Measurements from ENCODE around the gene POLDIP3. TPM values are rescaled to one million over a fixed set of nuclear protein-coding genes. Genes with fewer than 3 reads are reported as not detected.

The POLDIP3 gene
- total RNA-seq, 2 donors from 2014 or later, result 84.0 to 108 TPM

DNA sequence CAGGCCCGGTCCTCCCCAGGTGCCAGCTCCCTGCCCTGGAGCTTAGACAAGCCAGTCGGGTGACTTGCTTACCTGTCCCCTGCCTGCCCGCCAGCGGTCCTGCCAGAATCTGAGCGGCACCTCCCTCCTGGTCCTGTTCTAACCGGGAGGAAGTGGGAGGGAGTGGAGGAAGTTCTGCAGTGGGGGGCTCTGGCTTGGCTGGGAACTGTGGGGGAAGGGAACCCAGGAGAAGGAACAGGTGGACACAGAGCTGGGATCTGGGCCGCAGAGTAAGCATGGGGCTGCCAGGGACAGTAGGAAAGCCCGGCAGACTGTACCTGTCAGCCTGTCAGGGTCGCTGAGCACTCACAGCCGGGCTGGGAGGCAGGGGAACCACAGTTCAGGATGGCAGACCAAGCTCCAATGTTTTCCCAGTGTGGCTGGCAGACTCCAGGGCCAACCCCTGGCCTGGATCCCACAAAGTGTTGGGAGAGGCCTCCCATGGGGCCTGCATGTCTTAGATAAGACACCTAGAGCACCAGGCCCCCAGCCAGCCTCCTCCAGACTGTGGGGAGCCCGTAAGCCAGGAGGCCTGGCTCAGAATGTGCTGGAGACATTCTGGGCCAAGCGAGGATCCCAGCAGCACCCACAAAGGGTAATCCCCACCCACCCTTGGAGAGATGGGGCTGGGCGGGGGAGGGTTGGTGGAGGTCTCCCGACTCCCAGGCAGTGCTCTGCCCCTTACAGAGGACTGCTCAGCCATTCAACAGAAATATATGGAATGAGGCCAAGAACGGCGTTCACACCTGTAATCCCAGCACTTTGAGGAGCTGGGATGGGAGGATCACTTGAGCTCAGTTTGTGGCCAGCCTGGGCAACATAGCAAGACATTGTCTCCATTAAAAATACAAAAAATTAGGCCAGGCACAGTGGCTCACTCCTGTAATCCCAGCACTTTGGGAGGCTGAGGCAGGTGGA lies 32.2 kb upstream of the POLDIP3 start:
- Mint-ChIP-seq H3K4me3 (peak overlapping the region; percentile 85 to 96), H3K4me1 (ENCODE audit: low read depth) (peaks cover 25% of the 10 kb centered on the region), H3K9me3 (no peaks in the 10 kb centered on the region), H3K27ac (no peak overlapping the region), H3K36me3 (ENCODE audit: insufficient read depth in 2 of 2) (peaks cover 1 to 2% of the 10 kb centered on the region in 2 donors), H3K27me3 (ENCODE audit: low read depth) (no peaks in the 10 kb centered on the region)
- ATAC-seq (replicated peaks in 1 of 2) (no peak), DNase-seq (no peak)

DNA sequence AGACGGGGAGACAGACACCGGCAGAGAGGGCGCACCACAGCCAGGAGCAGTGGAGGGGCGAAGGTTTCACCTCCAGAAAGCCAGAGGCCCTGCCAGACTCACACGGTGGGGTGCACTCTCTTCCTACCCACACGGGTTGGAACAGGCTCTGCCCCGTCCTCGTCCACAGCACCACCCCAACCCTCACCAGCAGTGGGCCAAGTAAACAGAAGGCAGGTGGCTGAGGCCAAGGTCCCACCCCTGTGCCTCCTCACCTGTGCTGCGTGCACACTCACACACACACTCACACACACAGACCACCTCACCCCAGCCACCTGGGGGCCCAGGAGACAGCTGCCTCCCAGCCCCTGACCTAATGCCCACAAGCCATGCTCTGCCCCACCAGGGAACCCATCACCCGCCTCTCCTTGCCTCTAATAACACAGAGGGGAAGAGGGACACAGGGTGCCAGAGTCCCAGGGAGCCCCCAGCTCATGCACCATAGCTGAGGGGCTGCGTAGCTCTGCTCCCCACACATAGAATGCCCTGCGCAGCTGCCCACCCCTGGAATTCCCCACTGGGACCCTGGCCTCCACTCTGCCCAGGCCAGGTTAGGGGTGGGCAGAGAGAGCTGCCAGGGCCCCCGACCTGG lies 31.4 kb upstream of the POLDIP3 start:
- no peaks in the 10 kb centered on the region for H3K27me3 Mint-ChIP-seq (ENCODE audit: low read depth)
- peaks cover 1 to 2% of the 10 kb centered on the region in 2 donors for H3K36me3 Mint-ChIP-seq (ENCODE audit: insufficient read depth in 2 of 2)
- no peak overlapping the region for H3K27ac Mint-ChIP-seq
- peaks cover 25% of the 10 kb centered on the region for H3K4me1 Mint-ChIP-seq (ENCODE audit: low read depth)
- no peak for DNase-seq
- no peaks in the 10 kb centered on the region for H3K9me3 Mint-ChIP-seq
- H3K4me3 Mint-ChIP-seq, result peak overlapping the region in 1 of 2 donors; percentile 8
- ATAC-seq (replicated peaks in 1 of 2), result no peak

DNA sequence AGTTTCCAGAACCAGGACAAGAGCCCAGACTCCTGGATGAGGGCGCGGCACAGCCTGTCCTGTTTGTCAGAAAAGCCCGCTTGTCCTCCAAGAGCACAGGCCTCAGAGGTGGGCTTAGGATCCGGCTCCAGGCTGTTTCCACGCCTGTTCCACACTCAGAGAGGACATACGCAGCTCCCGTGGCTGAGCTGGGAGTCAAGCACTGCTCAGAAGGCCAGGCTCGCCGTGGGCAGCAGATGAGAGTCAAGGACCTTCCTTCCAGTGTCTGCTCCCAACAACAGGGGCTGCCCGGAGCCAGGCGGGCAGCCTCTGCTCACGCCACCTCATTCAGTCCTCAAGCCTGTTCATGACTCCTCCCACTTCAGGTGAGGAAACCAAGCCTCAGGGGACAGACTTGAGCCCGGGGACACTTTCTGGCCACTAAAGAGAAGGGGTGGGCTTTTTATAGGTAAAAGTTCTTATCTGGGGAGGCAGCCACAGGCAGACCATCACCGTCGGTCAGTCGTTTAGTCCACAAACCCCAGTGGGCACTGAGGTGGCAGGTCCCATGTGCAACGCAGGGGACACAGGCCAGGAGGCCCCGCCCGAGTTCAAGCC lies 30.8 kb upstream of the POLDIP3 start:
- DNase-seq, result no peak
- Mint-ChIP-seq H3K4me1 (ENCODE audit: low read depth) (peaks cover 25% of the 10 kb centered on the region), H3K27me3 (ENCODE audit: low read depth) (no peaks in the 10 kb centered on the region), H3K9me3 (no peaks in the 10 kb centered on the region), H3K4me3 (peak overlapping the region in 1 of 2 donors; percentile 27), H3K36me3 (ENCODE audit: insufficient read depth in 2 of 2) (peaks cover 1 to 2% of the 10 kb centered on the region in 2 donors), H3K27ac (no peak overlapping the region)
- ATAC-seq (replicated peaks in 1 of 2), result no peak

DNA sequence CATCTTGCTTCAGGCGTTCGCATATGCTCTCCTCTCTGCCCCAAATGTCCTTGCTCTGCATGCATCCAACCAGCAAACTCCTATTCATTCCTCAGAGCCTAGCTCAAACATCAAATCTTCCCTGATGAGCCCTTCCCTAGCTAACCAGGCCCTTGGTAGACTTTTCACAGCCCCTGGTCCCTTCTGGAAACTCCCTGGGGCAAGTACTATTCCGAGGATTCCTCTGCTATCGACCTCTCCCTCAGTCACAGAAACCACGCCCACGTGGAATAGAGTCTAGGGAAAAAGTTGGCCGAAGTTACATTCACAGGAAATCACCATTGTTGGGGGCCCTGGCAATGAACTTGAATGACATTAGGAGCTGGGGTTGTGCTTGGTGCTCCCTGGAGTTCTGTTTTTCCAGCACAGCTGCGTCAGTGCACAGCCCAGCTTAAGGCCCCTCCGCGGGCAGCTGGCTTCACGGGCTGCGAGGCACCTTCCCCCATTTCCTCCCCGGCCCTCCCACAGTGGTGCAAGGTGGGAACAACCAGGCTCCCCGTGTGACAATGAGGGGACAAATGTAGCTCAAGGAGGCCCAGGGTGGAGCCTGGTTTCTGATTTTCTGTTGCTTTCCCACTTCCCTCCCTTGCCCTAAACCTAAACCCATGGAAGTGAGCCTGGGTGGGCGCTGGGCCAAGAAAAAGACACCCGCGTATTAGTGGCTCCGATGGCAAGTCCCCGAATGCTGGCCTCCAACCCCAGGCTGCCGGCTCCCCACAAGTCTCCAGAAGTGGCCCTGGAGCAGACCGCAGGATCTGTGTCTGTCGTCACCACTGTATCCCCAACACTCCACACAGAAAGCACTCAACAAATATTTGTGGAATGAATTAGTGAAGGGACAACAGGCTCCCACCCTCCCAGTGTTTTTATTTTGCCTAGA lies 30.0 kb upstream of the POLDIP3 start:
- DNase-seq, result no peak
- Mint-ChIP-seq H3K36me3 (ENCODE audit: insufficient read depth in 2 of 2) (peaks cover 1 to 2% of the 10 kb centered on the region in 2 donors), H3K4me3 (peak overlapping the region in 1 of 2 donors; percentile 27), H3K27me3 (ENCODE audit: low read depth) (no peaks in the 10 kb centered on the region), H3K4me1 (ENCODE audit: low read depth) (peaks cover 25% of the 10 kb centered on the region), H3K9me3 (no peaks in the 10 kb centered on the region), H3K27ac (peak overlapping the region; percentile 77)
- no peak for ATAC-seq (replicated peaks in 1 of 2)

- Mint-ChIP-seq H3K4me3 (no peak overlapping the region), H3K9me3 (no peaks in the 10 kb centered on the region), H3K4me1 (ENCODE audit: low read depth) (peaks cover 25% of the 10 kb centered on the region), H3K27me3 (ENCODE audit: low read depth) (no peaks in the 10 kb centered on the region), H3K27ac (no peak overlapping the region), H3K36me3 (ENCODE audit: insufficient read depth in 2 of 2) (peaks cover 1 to 2% of the 10 kb centered on the region in 2 donors)
- ATAC-seq (replicated peaks in 1 of 2), result no peak
- DNase-seq, result no peak
Measured at GRCh38 chr22:42643634-42644421, 29.1 kb upstream of the POLDIP3 start.

DNA sequence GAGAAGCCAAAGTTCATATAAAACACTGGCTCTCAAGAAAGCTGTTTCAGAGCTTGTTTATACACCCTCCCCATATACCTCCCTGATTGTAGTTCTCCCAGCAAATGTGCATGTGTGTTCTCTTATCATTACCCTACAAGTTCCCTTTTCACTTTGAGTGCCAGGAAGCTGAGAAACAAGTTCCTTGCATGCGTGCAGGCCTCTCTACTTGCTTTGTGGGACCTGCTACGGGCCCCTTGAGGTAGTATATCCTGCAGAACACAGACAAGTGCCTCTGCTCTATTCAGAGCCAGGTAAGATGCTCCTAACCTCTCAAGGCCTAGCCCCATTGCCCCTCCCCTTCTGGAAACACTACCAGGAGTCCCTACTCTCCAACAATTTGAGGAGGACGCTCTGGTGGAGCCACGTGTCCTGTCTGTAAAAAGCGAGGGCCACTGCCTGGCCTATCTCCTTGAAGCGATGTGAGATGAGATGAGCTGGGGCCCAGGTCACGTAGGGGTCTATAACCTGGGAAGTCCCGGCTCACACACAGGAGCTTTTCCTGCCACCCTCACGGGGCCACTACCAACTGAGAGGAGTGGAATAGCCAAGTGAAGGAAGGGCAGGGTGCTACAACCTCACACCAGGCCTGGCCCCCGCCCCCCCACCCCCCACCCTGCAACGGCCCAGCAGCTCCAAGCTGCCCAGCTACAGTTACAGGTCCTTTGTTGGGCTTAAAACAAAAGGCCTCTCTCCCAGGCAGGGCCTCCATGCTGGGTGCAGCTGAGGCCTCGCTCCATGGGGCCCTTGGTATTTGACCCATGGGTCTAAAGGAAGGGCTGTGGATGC lies 28.3 kb upstream of the POLDIP3 start:
- no peak for DNase-seq
- peaks cover 22% of the 10 kb centered on the region for H3K4me1 Mint-ChIP-seq (ENCODE audit: low read depth)
- H3K27me3 Mint-ChIP-seq (ENCODE audit: low read depth), result no peaks in the 10 kb centered on the region
- H3K4me3 Mint-ChIP-seq, result no peak overlapping the region
- no peak overlapping the region for H3K27ac Mint-ChIP-seq
- no peaks in the 10 kb centered on the region for H3K36me3 Mint-ChIP-seq (ENCODE audit: insufficient read depth in 2 of 2)
- H3K9me3 Mint-ChIP-seq, result no peaks in the 10 kb centered on the region
- ATAC-seq (replicated peaks in 1 of 2), result no peak

DNA sequence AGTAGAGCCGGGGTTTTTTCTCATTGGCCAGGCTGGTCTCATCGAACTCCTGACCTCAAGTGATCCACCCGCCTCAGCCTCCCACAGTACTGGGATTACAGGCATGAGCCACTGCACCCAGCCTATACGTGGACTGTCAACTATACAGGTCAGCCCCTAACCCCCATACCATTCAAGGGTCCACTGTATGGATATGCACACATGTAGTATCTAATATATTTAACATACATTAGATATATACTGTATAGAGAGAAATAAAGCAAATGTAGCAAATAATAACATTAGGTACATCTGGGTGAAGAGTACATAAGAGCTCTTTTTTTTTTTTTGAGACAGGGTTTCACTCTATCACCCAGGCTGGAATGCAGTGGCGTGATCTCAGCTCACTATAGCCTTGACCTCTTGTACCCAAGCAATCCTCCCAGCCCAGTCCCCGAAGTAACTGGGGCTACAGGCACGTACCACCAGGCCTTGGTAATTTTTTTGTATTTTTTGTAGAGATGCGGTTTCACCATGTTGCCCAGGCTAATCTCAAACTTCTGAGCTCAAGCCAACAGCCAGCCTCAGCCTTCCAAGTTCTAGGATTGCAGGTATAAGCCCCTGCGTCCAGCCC lies 27.2 kb upstream of the POLDIP3 start:
- ATAC-seq (replicated peaks in 1 of 2) (no peak), DNase-seq (no peak)
- Mint-ChIP-seq H3K27ac (no peak overlapping the region), H3K27me3 (ENCODE audit: low read depth) (no peaks in the 10 kb centered on the region), H3K4me1 (ENCODE audit: low read depth) (peaks cover 10% of the 10 kb centered on the region), H3K36me3 (ENCODE audit: insufficient read depth in 2 of 2) (no peaks in the 10 kb centered on the region), H3K9me3 (no peaks in the 10 kb centered on the region), H3K4me3 (no peak overlapping the region)

- ATAC-seq (replicated peaks in 1 of 2) (no peak), DNase-seq (no peak)
- no peaks in the 10 kb centered on the region for H3K9me3 Mint-ChIP-seq
- H3K27ac Mint-ChIP-seq, result no peak overlapping the region
- no peak overlapping the region for H3K4me3 Mint-ChIP-seq
- peaks cover 0 to 3% of the 10 kb centered on the region in 2 donors for H3K36me3 Mint-ChIP-seq (ENCODE audit: insufficient read depth in 2 of 2)
- no peaks in the 10 kb centered on the region for H3K27me3 Mint-ChIP-seq (ENCODE audit: low read depth)
- peaks cover 7% of the 10 kb centered on the region for H3K4me1 Mint-ChIP-seq (ENCODE audit: low read depth)
Measured at GRCh38 chr22:42639541-42640241, 25.0 kb upstream of the POLDIP3 start.

- no peak overlapping the region for H3K27ac Mint-ChIP-seq
- H3K4me3 Mint-ChIP-seq, result no peak overlapping the region
- no peaks in the 10 kb centered on the region for H3K27me3 Mint-ChIP-seq (ENCODE audit: low read depth)
- ATAC-seq (replicated peaks in 1 of 2) (no peak), DNase-seq (no peak)
- peaks cover 7% of the 10 kb centered on the region for H3K4me1 Mint-ChIP-seq (ENCODE audit: low read depth)
- H3K36me3 Mint-ChIP-seq (ENCODE audit: insufficient read depth in 2 of 2), result peaks cover 1 to 3% of the 10 kb centered on the region in 2 donors
- H3K9me3 Mint-ChIP-seq, result no peaks in the 10 kb centered on the region
Measured at GRCh38 chr22:42637555-42637954, 22.9 kb upstream of the POLDIP3 start.

DNA sequence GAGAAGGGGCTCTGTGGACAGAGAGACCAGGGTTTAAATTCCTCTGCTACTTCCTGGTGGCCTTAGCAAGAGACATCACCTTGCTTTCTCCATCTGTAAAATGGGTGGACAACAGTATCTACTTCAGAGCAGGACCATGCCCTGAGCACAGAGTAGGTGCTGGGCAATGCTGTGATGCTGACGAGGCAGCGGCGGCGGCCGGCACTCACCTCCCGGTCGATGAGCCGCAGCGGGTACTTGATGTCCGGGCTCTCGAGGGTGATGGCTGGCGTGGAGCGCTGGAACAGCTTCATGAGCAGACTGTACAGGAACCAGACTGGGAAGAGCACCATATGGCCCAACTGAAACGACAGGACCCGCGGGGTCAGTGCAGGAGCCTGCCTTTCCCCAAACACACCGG lies 21.8 kb upstream of the POLDIP3 start:
- Mint-ChIP-seq H3K4me1 (ENCODE audit: low read depth) (peaks cover 7% of the 10 kb centered on the region), H3K4me3 (no peak overlapping the region), H3K27me3 (ENCODE audit: low read depth) (no peaks in the 10 kb centered on the region), H3K27ac (no peak overlapping the region), H3K9me3 (no peaks in the 10 kb centered on the region), H3K36me3 (ENCODE audit: insufficient read depth in 2 of 2) (peaks cover 1 to 7% of the 10 kb centered on the region in 2 donors)
- no peak for ATAC-seq (replicated peaks in 1 of 2)
- no peak for DNase-seq

- no peak overlapping the region for H3K4me3 Mint-ChIP-seq
- no peaks in the 10 kb centered on the region for H3K27me3 Mint-ChIP-seq (ENCODE audit: low read depth)
- peaks cover 7% of the 10 kb centered on the region for H3K4me1 Mint-ChIP-seq (ENCODE audit: low read depth)
- ATAC-seq (replicated peaks in 1 of 2) (no peak), DNase-seq (no peak)
- H3K36me3 Mint-ChIP-seq (ENCODE audit: insufficient read depth in 2 of 2), result peaks cover 1 to 7% of the 10 kb centered on the region in 2 donors
- no peak overlapping the region for H3K27ac Mint-ChIP-seq
- H3K9me3 Mint-ChIP-seq, result no peaks in the 10 kb centered on the region
Measured at GRCh38 chr22:42635531-42635930, 20.8 kb upstream of the POLDIP3 start.
